Endothelial cell of umbilical vein (primary cell): Measurements from ENCODE around the gene MBD5.

Source experiments
- CTCF ChIP-seq, 2 donors: IDR thresholded peaks; 1 replicate in 1 of 2; 2 replicates in 1 of 2; pipeline ENCODE4 v1.5.1; 2011; ENCODE audit warnings: low read length in 2 of 2, mild to moderate bottlenecking in 2 of 2, moderate library complexity in 2 of 2, control low read depth in 1 of 2, inconsistent platforms in 1 of 2, low read depth in 1 of 2; ENCODE audit not compliant: insufficient read depth in 1 of 2; ENCODE audit errors: extremely low read depth in 1 of 2
- EZH2 ChIP-seq: IDR thresholded peaks from 2 replicates; pipeline ENCODE4 v1.6.1; 2012; ENCODE audit warnings: borderline replicate concordance, low read depth, mild to moderate bottlenecking, moderate library complexity, low read length, inconsistent platforms; ENCODE audit not compliant: severe bottlenecking
- FOS ChIP-seq: IDR thresholded peaks from 2 replicates; pipeline ENCODE4 v1.6.1; 2011; ENCODE audit warnings: mild to moderate bottlenecking, low read length, moderate library complexity, borderline replicate concordance; ENCODE audit not compliant: insufficient read depth
- GATA2 ChIP-seq: IDR thresholded peaks from 2 replicates; pipeline ENCODE4 v1.7.0; 2011; ENCODE audit warnings: low read depth, mild to moderate bottlenecking, moderate library complexity, mixed read lengths, low read length; ENCODE audit not compliant: insufficient read length, insufficient read depth
- JUN ChIP-seq: IDR thresholded peaks from 2 replicates; pipeline ENCODE4 v1.6.1; 2011; ENCODE audit warnings: borderline replicate concordance, low read depth; ENCODE audit not compliant: insufficient read length, insufficient read depth
- MAX ChIP-seq: IDR thresholded peaks from 2 replicates; pipeline ENCODE4 v1.6.1; 2011; ENCODE audit not compliant: insufficient read depth, insufficient read length
- MYC ChIP-seq: IDR thresholded peaks from one replicate; pipeline ENCODE4 v1.6.1; 2011; ENCODE audit warnings: mild to moderate bottlenecking, low read depth, low read length
- POLR2A ChIP-seq: IDR thresholded peaks from 2 replicates; pipeline ENCODE4 v1.6.1; 2012; ENCODE audit warnings: low read depth, mild to moderate bottlenecking, control low read depth, low read length
- POLR2AphosphoS5 ChIP-seq: IDR thresholded peaks from 2 replicates; pipeline ENCODE4 v1.6.1; 2012; ENCODE audit warnings: low read depth, mild to moderate bottlenecking, control low read depth, low read length, moderate library complexity; ENCODE audit not compliant: insufficient read depth

GRCh38 chr2:148273158-148273691, 252.3 kb downstream of the MBD5 start:
- TF ChIP-seq POLR2A = no peak
- no peak for TF ChIP-seq CTCF (IDR thresholded peaks at IDR 0.05; ENCODE audit: extremely low read depth in 1 of 2, insufficient read depth in 1 of 2, low read depth in 1 of 2, low read length in 2 of 2)
- no peak for TF ChIP-seq FOS
- no peak for TF ChIP-seq POLR2AphosphoS5
- TF ChIP-seq JUN = no peak
- TF ChIP-seq EZH2 = no peak
- no peak for TF ChIP-seq GATA2
- TF ChIP-seq MYC = no peak
- no peak for TF ChIP-seq MAX
